Stimulated activated CD4-positive, alpha-beta T cell treated with anti-CD3 and anti-CD28 coated beads, Interleukin-1b, Interleukin-23, amount 100 ng/mL, for 24 hours (primary cell): ENCODE data around the gene SERTAD2.

Source experiments
- DNase-seq, 4 experiments: peaks; one replicate each; pipeline ENCODE4 v3.0.0-alpha.2; 2020; ENCODE audit warnings: low read depth in 4 of 4, low spot score in 1 of 4

Gene SERTAD2

DNA sequence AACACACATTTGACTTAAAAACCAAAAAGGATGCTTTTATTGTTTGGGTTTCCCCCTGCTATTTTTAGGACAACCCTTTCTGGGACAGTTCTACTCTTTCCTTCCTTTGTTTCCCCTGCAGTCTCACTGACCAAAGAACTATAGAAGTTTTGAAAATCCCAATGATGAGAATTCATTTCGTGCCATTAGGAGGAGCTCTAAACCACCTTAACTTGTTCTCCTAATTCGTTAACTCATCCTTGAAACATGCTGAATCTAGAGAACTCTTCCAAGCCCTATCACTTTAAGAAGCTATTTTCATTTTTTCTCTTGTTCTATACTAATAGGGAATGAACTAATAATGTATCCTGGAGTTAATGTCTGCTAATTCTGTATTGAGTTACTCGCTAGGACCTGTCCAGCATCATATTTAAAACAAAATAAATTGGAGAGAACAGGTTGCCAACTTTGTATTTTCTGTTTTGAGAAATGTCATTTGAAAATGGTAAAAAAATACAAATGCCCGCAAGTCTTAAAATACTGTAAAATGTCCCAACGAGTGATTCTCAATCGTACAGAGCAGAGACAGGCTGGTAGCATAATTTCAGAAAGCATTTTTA lies 66.7 kb downstream of the SERTAD2 start:
- DNase-seq, result no peak

- no peak for DNase-seq
These were observed 67.7 kb downstream of the SERTAD2 start for GRCh38 chr2:64586054-64586453.

DNA sequence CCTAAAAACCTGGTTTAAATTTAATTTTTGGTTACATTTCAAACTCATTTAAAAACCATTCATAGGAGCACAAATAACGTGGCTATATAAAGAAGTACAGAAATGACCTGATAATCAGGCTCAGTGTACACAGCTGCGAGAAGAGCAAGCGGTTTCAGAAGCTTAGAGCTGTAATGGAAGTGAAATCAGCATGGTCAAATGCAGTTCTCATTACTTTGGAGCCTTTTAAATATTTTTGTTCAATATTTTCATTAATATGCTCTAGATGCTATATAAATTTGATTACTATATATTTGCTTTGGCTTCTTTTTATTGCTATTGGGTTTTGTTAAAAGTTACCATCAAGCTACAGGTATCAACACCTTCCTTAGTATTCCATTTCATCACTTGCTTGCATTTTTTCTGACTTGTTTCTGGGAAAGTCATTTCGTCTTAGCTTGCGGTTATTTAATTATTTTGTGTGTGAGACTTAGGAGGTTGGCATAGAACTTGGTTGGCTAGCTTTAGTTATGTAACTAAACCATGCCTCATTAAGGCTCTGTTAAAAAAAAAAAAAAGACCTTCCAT lies 70.9 kb downstream of the SERTAD2 start:
- DNase-seq, result no peak

GRCh38 chr2:64581777-64582539 lies 71.8 kb downstream of the SERTAD2 start:
- no peak for DNase-seq
